K562 (cell line): ENCODE data around the gene CDCA5. TPM values are rescaled to one million over a fixed set of nuclear protein-coding genes. Genes with fewer than 3 reads are reported as not detected.
A peak's percentile ranks its signal among the peaks of the same experiment; 100 is the strongest.

ENCODE experiments used
- ATAC-seq: fragments of 200-7000 bp; cut with Tn5 transposase; 3 replicates; pipeline ENCODE4 v1.9.1; 2020; ENCODE audit warnings: moderate library complexity
- BruUV-seq: library from RNA; stranded (reverse); fragments of 400-500 nt; replicated peaks from 2 replicates; lab custom pipeline; 2021; lab: Mats Ljungman, UMichigan
- CTCF ChIA-PET: fragments of 300-600 bp; formaldehyde crosslinking; extraction: SDS; loops from one replicate; lab custom pipeline; 2021; ENCODE audit warnings: low intra/inter-chr PET ratio; lab: Yijun Ruan, JAX
- POLR2A ChIA-PET: fragments of 300-600, 350-650 bp; sonication (Branson Sonifier 250); formaldehyde crosslinking; extraction: SDS; loops from one replicate; lab custom pipeline; 2021; ENCODE audit warnings: antibody characterized with exemption, inconsistent platforms; lab: Yijun Ruan, JAX
- DNase-seq, 4 experiments: peaks; one replicate each; pipeline versions ENCODE4 v3.0.0 to v3.0.0-alpha.2; 2011 to 2018; ENCODE audit warnings: low spot score in 3 of 4, mixed read lengths in 3 of 4; ENCODE audit errors: extremely low read depth in 1 of 4
- FAIRE-seq: peaks from 2 replicates; lab custom pipeline; 2011; peaks lifted over from hg19 to GRCh38; lab: Jason Lieb, UNC
- H2AFZ ChIP-seq: 2 replicates; pipeline ENCODE4 v1.6.0; 2011; ENCODE audit warnings: low read depth, low read length, control low read depth, inconsistent platforms
- H3K27ac ChIP-seq: fragments of 200-600 bp; 3 replicates; pipeline ENCODE4 v1.8.0; 2011; ENCODE audit warnings: low read depth, mild to moderate bottlenecking, control low read depth, inconsistent platforms, low read length, moderate library complexity, mixed read lengths; ENCODE audit errors: extremely low read depth
- H3K27me3 ChIP-seq, 2 experiments: fragments of 300-600 bp in 1 of 2; 2 replicates in 1 of 2; 3 replicates in 1 of 2; pipeline versions ENCODE4 v1.6.0 to v1.8.0; 2011; ENCODE audit warnings: inconsistent platforms in 2 of 2, low read length in 2 of 2, mild to moderate bottlenecking in 1 of 2, mixed read lengths in 1 of 2, moderate library complexity in 1 of 2; ENCODE audit not compliant: control insufficient read depth in 2 of 2, insufficient read depth in 2 of 2
- H3K36me3 ChIP-seq: fragments of 300-600 bp; 3 replicates; pipeline ENCODE4 v1.8.0; 2011; ENCODE audit warnings: mild to moderate bottlenecking, low read length, inconsistent platforms; ENCODE audit not compliant: control insufficient read depth, insufficient read depth
- H3K4me1 ChIP-seq, 2 experiments: fragments of 200-600 bp in 1 of 2; replicated peaks in 1 of 2; 2 replicates in 1 of 2; 3 replicates in 1 of 2; pipeline versions ENCODE4 v1.5.1 to v1.8.0; 2011; ENCODE audit warnings: inconsistent platforms in 2 of 2, low read length in 2 of 2, mild to moderate bottlenecking in 1 of 2, mixed read lengths in 1 of 2, moderate library complexity in 1 of 2; ENCODE audit not compliant: control insufficient read depth in 2 of 2, insufficient read depth in 2 of 2
- H3K4me2 ChIP-seq: 2 replicates; pipeline ENCODE4 v1.6.1; 2011; ENCODE audit warnings: low read length, control low read depth, inconsistent platforms, mixed read lengths; ENCODE audit not compliant: insufficient read depth
- H3K4me3 ChIP-seq: fragments of 200-600 bp; sonication (generic), shearing (Covaris generic); 2 replicates; pipeline ENCODE4 v1.5.1; 2016; ENCODE audit warnings: control low read depth, inconsistent platforms
- H3K79me2 ChIP-seq: fragments of 200-600 bp; 3 replicates; pipeline ENCODE4 v1.8.0; 2011; ENCODE audit warnings: low read length, inconsistent platforms; ENCODE audit not compliant: control insufficient read depth, insufficient read depth
- H3K9ac ChIP-seq, 2 experiments: 2 replicates each; pipeline versions ENCODE4 v1.6.0 to v1.6.1; 2011; ENCODE audit warnings: low read depth in 2 of 2, low read length in 2 of 2, control low read depth in 1 of 2, inconsistent platforms in 1 of 2, mild to moderate bottlenecking in 1 of 2, mixed read lengths in 1 of 2; ENCODE audit not compliant: insufficient read depth in 1 of 2
- H3K9me1 ChIP-seq: one replicate; pipeline ENCODE4 v1.6.0; 2011; ENCODE audit warnings: inconsistent platforms, mild to moderate bottlenecking, low read length, moderate library complexity; ENCODE audit not compliant: control insufficient read depth, insufficient read depth
- H3K9me3 ChIP-seq: replicated peaks from 2 replicates; pipeline ENCODE4 v1.5.1; 2011; ENCODE audit warnings: low read depth, low read length, inconsistent platforms; ENCODE audit not compliant: control insufficient read depth, insufficient read depth
- H4K20me1 ChIP-seq: replicated peaks from 2 replicates; pipeline ENCODE4 v1.6.1; 2011; ENCODE audit warnings: low read length, inconsistent platforms, mixed read lengths; ENCODE audit not compliant: control insufficient read depth, insufficient read depth
- CREBBP ChIP-seq: IDR thresholded peaks from one replicate; pipeline ENCODE4 v1.6.1; 2012; ENCODE audit warnings: low read depth, mild to moderate bottlenecking, control low read depth, inconsistent platforms, low read length
- FOSL1 ChIP-seq: fragments of 200-800 bp; sonication (Bioruptor generic); conservative IDR thresholded peaks from 2 replicates; pipeline ENCODE4 v1.6.1; 2016; ENCODE audit warnings: missing genetic modification characterization, missing compliant biosample characterization
- GABPA ChIP-seq: fragments of 200-800 bp; sonication (Bioruptor generic); conservative IDR thresholded peaks from 2 replicates; pipeline ENCODE4 v1.6.1; 2016; ENCODE audit warnings: low read depth, missing genetic modification characterization, missing compliant biosample characterization
- KDM4B ChIP-seq, 2 experiments: fragments of 450-650 bp in 1 of 2; sonication (generic) in 1 of 2; IDR thresholded peaks; 2 replicates each; pipeline ENCODE4 v1.6.1; 2016 to 2017; ENCODE audit warnings: borderline replicate concordance in 2 of 2, antibody characterized with exemption in 1 of 2, low read depth in 1 of 2, mild to moderate bottlenecking in 1 of 2
- MNT ChIP-seq, 2 experiments: fragments of 450-650 bp; conservative IDR thresholded peaks; 2 replicates each; pipeline ENCODE4 v1.6.1; 2017; ENCODE audit warnings: mild to moderate bottlenecking in 2 of 2, moderate library complexity in 2 of 2
- NR2F6 ChIP-seq: fragments of 450-650 bp; formaldehyde crosslinking; IDR thresholded peaks from 2 replicates; pipeline ENCODE4 v1.4.0; 2020; ENCODE audit warnings: mild to moderate bottlenecking
- TAF7 ChIP-seq: fragments of 450-650 bp; IDR thresholded peaks from 2 replicates; pipeline ENCODE4 v1.6.1; 2016; ENCODE audit warnings: missing genetic modification characterization, missing compliant biosample characterization
- TARDBP ChIP-seq: fragments of 450-650 bp; IDR thresholded peaks from 2 replicates; pipeline ENCODE4 v1.6.1; 2016
- ZNF140 ChIP-seq: fragments of 250-450 bp; sonication (Bioruptor Pico); IDR thresholded peaks from 2 replicates; pipeline ENCODE4 v1.8.0; 2021; ENCODE audit warnings: moderate library complexity, mild to moderate bottlenecking, inconsistent platforms
- ZNF586 ChIP-seq: fragments of 450-650 bp; formaldehyde crosslinking; conservative IDR thresholded peaks from 2 replicates; pipeline ENCODE4 v1.4.0; 2020; ENCODE audit warnings: mild to moderate bottlenecking, moderate library complexity
- ZNF766 ChIP-seq: fragments of 200-800 bp; sonication (Bioruptor generic); conservative IDR thresholded peaks from 2 replicates; pipeline ENCODE4 v1.6.1; 2016; ENCODE audit warnings: missing genetic modification characterization, missing compliant biosample characterization
- WGBS: fragments of 100-300 bp; shearing (Covaris generic); methylation state at CpG from one replicate; pipeline ENCODE4 v1.1.6; 2016; ENCODE audit warnings: low coverage, mixed read lengths; ENCODE audit not compliant: insufficient coverage; ENCODE audit errors: missing lambda C conversion rate; 5-methylcytosine and 5-hydroxymethylcytosine counted together
- in situ Hi-C: fragments of 300-500 bp; cut with MboI; formaldehyde crosslinking; loops from 4 replicates; pipeline ENCODE4 v1.15.0; 2018; ENCODE audit warnings: inconsistent platforms, mixed read lengths
- intact Hi-C: fragments of 100-400 bp; cut with micrococcal nuclease; formaldehyde crosslinking; loops from 2 replicates; pipeline ENCODE4 v1.14.2; 2022
- polyA plus RNA-seq, 8 experiments: library from polyadenylated mRNA; depleted of rRNA in 4 of 8; stranded (reverse) in 5 of 8; unstranded in 3 of 8; fragments of >200 nt; fragmentation: Nextera tagmentation in 2 of 8; fragmentation: Illumina TruSeq in 1 of 8; extraction: Ambion mirVana in 2 of 8; extraction: Trizol in 1 of 8; gene quantifications; 2 replicates each; pipeline versions ENCODE4 v1.2.1 to v1.2.3, GENCODE V29; 2011 to 2014; ENCODE audit warnings: inconsistent platforms in 1 of 8, missing spikeins in 1 of 8
- total RNA-seq, 7 experiments: library from RNA; depleted of rRNA in 6 of 7; stranded (reverse); fragments of >200 nt in 6 of 7; fragmentation: Illumina TruSeq in 2 of 7; extraction: Trizol in 2 of 7; gene quantifications; 2 replicates each; pipeline versions ENCODE4 v1.2.1 to v1.2.3, GENCODE V29; 2011 to 2021; ENCODE audit warnings: low replicate concordance in 1 of 7
- TF ChIP-seq, protein P1 (sequence below): sonication (generic); formaldehyde crosslinking; IDR thresholded peaks from 2 replicates; pipeline ENCODE4 v1.8.1; 2022; ENCODE audit warnings: missing genetic modification reagents
- TF ChIP-seq, protein P2 (sequence below): fragments of 250-450 bp; sonication (Bioruptor Pico); IDR thresholded peaks from 2 replicates; pipeline ENCODE4 v1.5.0; 2022; ENCODE audit warnings: mild to moderate bottlenecking
- TF ChIP-seq, protein P3 (sequence below): fragments of 450-650 bp; formaldehyde crosslinking; IDR thresholded peaks from 2 replicates; pipeline ENCODE4 v1.4.0; 2022; ENCODE audit warnings: missing genetic modification characterization

CDCA5 gene
- total and polyA plus RNA-seq, 9 of the 15 experiments (the other 6 are each of a cell fraction or from before 2014, with no cell fraction given), result 18.9 to 94.3 (median 64.6) TPM

DNA sequence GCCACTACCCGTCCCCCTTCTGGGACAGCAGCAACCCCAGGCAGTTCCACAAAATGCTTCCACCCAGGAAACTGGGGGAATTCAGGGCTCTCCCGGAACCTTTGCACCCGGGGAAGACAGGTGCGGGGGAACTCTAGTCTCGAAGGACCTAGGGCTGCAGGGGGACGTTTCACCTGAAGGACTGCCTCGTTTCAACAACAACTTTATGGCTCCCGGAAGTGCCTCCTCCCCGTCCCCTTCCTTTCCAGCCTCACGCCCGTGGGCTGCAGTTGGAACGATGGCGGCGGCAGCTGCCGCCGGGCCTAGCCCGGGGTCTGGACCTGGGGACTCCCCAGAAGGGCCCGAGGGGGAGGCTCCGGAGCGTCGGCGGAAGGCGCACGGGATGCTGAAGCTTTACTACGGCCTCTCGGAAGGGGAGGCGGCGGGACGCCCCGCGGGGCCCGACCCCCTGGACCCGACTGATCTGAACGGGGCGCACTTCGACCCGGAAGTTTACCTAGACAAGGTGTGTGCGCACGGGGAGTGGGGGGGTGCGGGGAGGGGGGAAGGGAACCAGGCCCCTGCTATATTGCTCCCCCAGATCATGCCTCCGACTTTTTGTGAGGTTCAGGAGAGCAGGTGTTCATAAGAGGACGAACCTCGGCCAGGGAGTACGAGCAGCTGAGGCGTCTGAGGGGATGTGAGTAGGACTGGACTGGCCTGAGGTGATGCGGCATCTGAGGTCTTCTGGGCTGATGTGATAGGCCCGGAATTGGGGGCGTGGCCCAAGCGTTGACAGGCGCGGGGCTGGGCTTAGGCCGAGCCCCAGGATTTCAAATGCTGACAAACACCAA, 12.3 kb upstream of the CDCA5 start, which contains the start of gene VPS51:
VPS51 (plus strand) TSS at position 241 of the 833 bp plus-strand sequence; CDS start at position 278, 37 bp downstream.
- POLR2A ChIA-PET, result interaction anchor here (0.5 to 8.4 kb wide), 11 partner anchors 8 to 733 kb away, joined by 3 to 92 read pairs (median 4); partner anchors contain the start of genes ARL2, CDC42BPG, TM7SF2 and ZNHIT2
- TF ChIP-seq ZNF766 (CRISPR knock-in tag), result peak; percentile 68; the same call in 1 of the 2 replicates
- 0 out of 2 replicates have a peak, but pooled peaks have one; percentile 7 for TF ChIP-seq NR2F6 (CRISPR knock-in tag)
- TF ChIP-seq, protein P1, sequence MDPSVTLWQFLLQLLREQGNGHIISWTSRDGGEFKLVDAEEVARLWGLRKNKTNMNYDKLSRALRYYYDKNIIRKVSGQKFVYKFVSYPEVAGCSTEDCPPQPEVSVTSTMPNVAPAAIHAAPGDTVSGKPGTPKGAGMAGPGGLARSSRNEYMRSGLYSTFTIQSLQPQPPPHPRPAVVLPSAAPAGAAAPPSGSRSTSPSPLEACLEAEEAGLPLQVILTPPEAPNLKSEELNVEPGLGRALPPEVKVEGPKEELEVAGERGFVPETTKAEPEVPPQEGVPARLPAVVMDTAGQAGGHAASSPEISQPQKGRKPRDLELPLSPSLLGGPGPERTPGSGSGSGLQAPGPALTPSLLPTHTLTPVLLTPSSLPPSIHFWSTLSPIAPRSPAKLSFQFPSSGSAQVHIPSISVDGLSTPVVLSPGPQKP, result no peak
- TF ChIP-seq ZNF586, result no peak
- TF ChIP-seq ZNF140 (CRISPR knock-in tag), result no peak
- TF ChIP-seq KDM4B (IDR thresholded peaks at IDR 0.05; ENCODE audit: borderline replicate concordance in 2 of 2, low read depth in 1 of 2), result peak in 1 of 2 experiments; percentile 94; a peak in 2 of 4 replicates
- TF ChIP-seq GABPA (tag), result peak; percentile 99
- TF ChIP-seq MNT (conservative IDR thresholded peaks at IDR 0.05), result peak; percentile 81 to 88
- TF ChIP-seq TAF7 (tag), result peak; percentile 77
- TF ChIP-seq, protein P2, sequence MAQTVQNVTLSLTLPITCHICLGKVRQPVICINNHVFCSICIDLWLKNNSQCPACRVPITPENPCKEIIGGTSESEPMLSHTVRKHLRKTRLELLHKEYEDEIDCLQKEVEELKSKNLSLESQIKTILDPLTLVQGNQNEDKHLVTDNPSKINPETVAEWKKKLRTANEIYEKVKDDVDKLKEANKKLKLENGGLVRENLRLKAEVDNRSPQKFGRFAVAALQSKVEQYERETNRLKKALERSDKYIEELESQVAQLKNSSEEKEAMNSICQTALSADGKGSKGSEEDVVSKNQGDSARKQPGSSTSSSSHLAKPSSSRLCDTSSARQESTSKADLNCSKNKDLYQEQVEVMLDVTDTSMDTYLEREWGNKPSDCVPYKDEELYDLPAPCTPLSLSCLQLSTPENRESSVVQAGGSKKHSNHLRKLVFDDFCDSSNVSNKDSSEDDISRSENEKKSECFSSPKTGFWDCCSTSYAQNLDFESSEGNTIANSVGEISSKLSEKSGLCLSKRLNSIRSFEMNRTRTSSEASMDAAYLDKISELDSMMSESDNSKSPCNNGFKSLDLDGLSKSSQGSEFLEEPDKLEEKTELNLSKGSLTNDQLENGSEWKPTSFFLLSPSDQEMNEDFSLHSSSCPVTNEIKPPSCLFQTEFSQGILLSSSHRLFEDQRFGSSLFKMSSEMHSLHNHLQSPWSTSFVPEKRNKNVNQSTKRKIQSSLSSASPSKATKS (CRISPR knock-in tag), result no peak
- TF ChIP-seq, protein P3, sequence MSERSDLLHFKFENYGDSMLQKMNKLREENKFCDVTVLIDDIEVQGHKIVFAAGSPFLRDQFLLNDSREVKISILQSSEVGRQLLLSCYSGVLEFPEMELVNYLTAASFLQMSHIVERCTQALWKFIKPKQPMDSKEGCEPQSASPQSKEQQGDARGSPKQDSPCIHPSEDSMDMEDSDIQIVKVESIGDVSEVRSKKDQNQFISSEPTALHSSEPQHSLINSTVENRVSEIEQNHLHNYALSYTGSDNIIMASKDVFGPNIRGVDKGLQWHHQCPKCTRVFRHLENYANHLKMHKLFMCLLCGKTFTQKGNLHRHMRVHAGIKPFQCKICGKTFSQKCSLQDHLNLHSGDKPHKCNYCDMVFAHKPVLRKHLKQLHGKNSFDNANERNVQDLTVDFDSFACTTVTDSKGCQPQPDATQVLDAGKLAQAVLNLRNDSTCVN, result peak; percentile 63; the same call in 1 of the 2 replicates
- TF ChIP-seq FOSL1 (tag), result peak; percentile 53; the same call in 1 of the 2 replicates
- peak; percentile 77 for TF ChIP-seq TARDBP
- no peak for TF ChIP-seq CREBBP

More for the DNA sequence above, 12.3 kb upstream of the CDCA5 start, which contains the start of gene VPS51:
- Histone ChIP-seq H3K27ac (peak within 1 kb of the TSS; percentile 81), H3K79me2 (peaks cover 16% of the 10 kb centered on the region), H3K4me3 (peak within 1 kb of the TSS; percentile 78), H4K20me1 (no peaks in the 10 kb centered on the region), H3K9ac (peak within 1 kb of the TSS; percentile 75 to 90), H3K9me1 (no peaks in the 10 kb centered on the region), H2AFZ (peak within 1 kb of the TSS; percentile 100), H3K27me3 (no peaks in the 10 kb centered on the region), H3K9me3 (no peaks in the 10 kb centered on the region), H3K4me2 (peak within 1 kb of the TSS; percentile 80), H3K4me1 (peaks cover 11 to 14% of the 10 kb centered on the region in 2 experiments; a peak in 4 of 5 replicates), H3K36me3 (peaks cover 16% of the 10 kb centered on the region; the same call in 2 of the 3 replicates)
- DNase-seq (peak; percentile 93 to 96 (median 94)), FAIRE-seq (peak; percentile 99), ATAC-seq (peak; percentile 100)
- CTCF ChIA-PET, result interaction anchor here (1.1 kb wide), 1 partner anchor 83 kb away, joined by 3 read pairs; no protein-coding TSS in a partner anchor
- 0% methylated on average over 17 of the region's 52 CpGs for WGBS
- TSS peak; percentile 62 for BruUV-seq
- intact Hi-C loops, result no loop called here
- in situ Hi-C loops, result no loop called here
